GM23338 (cell line): ENCODE measurements around the gene TTC39A. TPM values are rescaled to one million over a fixed set of nuclear protein-coding genes. Genes with fewer than 3 reads are reported as not detected.

Source experiments
- ATAC-seq: fragments of 200-7000 bp; cut with Tn5 transposase; 3 replicates; pipeline ENCODE4 v1.9.1; 2020
- DNase-seq: peaks from one replicate; pipeline ENCODE4 v3.0.0-alpha.2; 2015; ENCODE audit warnings: low spot score
- H2AFZ ChIP-seq: fragments of 200-600 bp; sonication (generic); 2 replicates; pipeline ENCODE4 v1.8.0; 2016; ENCODE audit warnings: antibody characterized with exemption, mild to moderate bottlenecking, moderate library complexity
- H3F3A ChIP-seq: fragments of 200-600 bp; sonication (generic); replicated peaks from 2 replicates; pipeline ENCODE4 v1.8.0; 2017; ENCODE audit warnings: antibody characterized with exemption, mixed run types, low read depth
- H3K27ac ChIP-seq: fragments of 200-600 bp; sonication (generic); 2 replicates; pipeline ENCODE4 v1.6.1; 2016; ENCODE audit warnings: low read depth
- H3K27me3 ChIP-seq: fragments of 200-600 bp; sonication (generic); 2 replicates; pipeline ENCODE4 v1.8.0; 2016; ENCODE audit warnings: mild to moderate bottlenecking, mixed run types, moderate library complexity; ENCODE audit not compliant: insufficient read depth
- H3K36me3 ChIP-seq: fragments of 200-600 bp; sonication (generic); 2 replicates; pipeline ENCODE4 v1.8.0; 2016; ENCODE audit warnings: mild to moderate bottlenecking; ENCODE audit not compliant: insufficient read depth
- H3K4me1 ChIP-seq: fragments of 200-600 bp; sonication (generic); 2 replicates; pipeline ENCODE4 v1.8.0; 2016; ENCODE audit warnings: mild to moderate bottlenecking, moderate library complexity; ENCODE audit not compliant: insufficient read depth
- H3K4me2 ChIP-seq: fragments of 200-600 bp; sonication (generic); 2 replicates; pipeline ENCODE4 v1.7.1; 2017; ENCODE audit warnings: mixed run types
- H3K4me3 ChIP-seq: fragments of 200-600 bp; sonication (generic); 2 replicates; pipeline ENCODE4 v1.6.1; 2016; ENCODE audit warnings: mixed run types
- H3K79me2 ChIP-seq: fragments of 200-600 bp; sonication (generic); replicated peaks from 2 replicates; pipeline ENCODE4 v1.8.0; 2017; ENCODE audit warnings: mild to moderate bottlenecking; ENCODE audit not compliant: insufficient read depth
- H3K9me2 ChIP-seq: fragments of 200-600 bp; sonication (generic); 2 replicates; pipeline ENCODE4 v1.8.0; 2017; ENCODE audit not compliant: insufficient read depth
- H4K20me1 ChIP-seq: fragments of 200-600 bp; sonication (generic); replicated peaks from 2 replicates; pipeline ENCODE4 v1.8.0; 2017; ENCODE audit warnings: mild to moderate bottlenecking; ENCODE audit not compliant: insufficient read depth
- H3K27ac Mint-ChIP-seq: 2 replicates; pipeline ENCODE4 v1.8.0; 2020; ENCODE audit warnings: inconsistent platforms, mild to moderate bottlenecking, moderate library complexity, mixed read lengths
- H3K27me3 Mint-ChIP-seq: 3 replicates; pipeline ENCODE4 v1.8.0; 2022; ENCODE audit warnings: low read depth, mild to moderate bottlenecking, moderate library complexity, mixed read lengths, inconsistent platforms; ENCODE audit not compliant: insufficient read depth, poor library complexity
- H3K36me3 Mint-ChIP-seq: 3 replicates; pipeline ENCODE4 v1.8.0; 2021; ENCODE audit warnings: low read depth, mild to moderate bottlenecking, inconsistent platforms, moderate library complexity, mixed read lengths
- H3K4me1 Mint-ChIP-seq: 3 replicates; pipeline ENCODE4 v1.8.0; 2020; ENCODE audit warnings: mild to moderate bottlenecking, inconsistent platforms, mixed read lengths
- H3K4me3 Mint-ChIP-seq: 3 replicates; pipeline ENCODE4 v1.8.0; 2021; ENCODE audit warnings: moderate library complexity, mild to moderate bottlenecking, inconsistent platforms, mixed read lengths
- H3K9me3 Mint-ChIP-seq: 3 replicates; pipeline ENCODE4 v1.8.0; 2020; ENCODE audit warnings: moderate library complexity, mild to moderate bottlenecking, inconsistent platforms, mixed read lengths
- CREB1 ChIP-seq: fragments of 250-450 bp; sonication (Bioruptor Pico); IDR thresholded peaks from 2 replicates; pipeline ENCODE4 v1.5.0; 2020; ENCODE audit warnings: low read depth, mild to moderate bottlenecking, moderate library complexity
- EZH2 ChIP-seq: fragments of 200-600 bp; sonication (generic); IDR thresholded peaks from one replicate; pipeline ENCODE4 v1.8.0; 2017; ENCODE audit warnings: antibody characterized with exemption, mild to moderate bottlenecking, low read depth; ENCODE audit not compliant: unreplicated experiment
- EZH2phosphoT487 ChIP-seq: fragments of 200-600 bp; sonication (generic); IDR thresholded peaks from one replicate; pipeline ENCODE4 v1.8.1; 2018; ENCODE audit warnings: antibody characterized with exemption; ENCODE audit not compliant: unreplicated experiment
- JUNB ChIP-seq: IDR thresholded peaks from one replicate; pipeline ENCODE4 v1.6.1; 2016; ENCODE audit warnings: antibody characterized with exemption; ENCODE audit not compliant: unreplicated experiment
- NANOG ChIP-seq: IDR thresholded peaks from 2 replicates; pipeline ENCODE4 v1.6.1; 2016; ENCODE audit warnings: antibody characterized with exemption, borderline replicate concordance
- POLR2AphosphoS5 ChIP-seq: IDR thresholded peaks from 2 replicates; pipeline ENCODE4 v1.6.1; 2016; ENCODE audit warnings: antibody characterized with exemption, low read depth
- STAT1 ChIP-seq: IDR thresholded peaks from one replicate; pipeline ENCODE4 v1.6.1; 2016; ENCODE audit warnings: antibody characterized with exemption; ENCODE audit not compliant: unreplicated experiment
- ZNF114 ChIP-seq: fragments of 250-450 bp; sonication (Bioruptor Pico); IDR thresholded peaks from 2 replicates; pipeline ENCODE4 v1.5.0; 2020; ENCODE audit warnings: mild to moderate bottlenecking, moderate library complexity
- ZNF331 ChIP-seq: fragments of 250-450 bp; sonication (Bioruptor Pico); IDR thresholded peaks from 2 replicates; pipeline ENCODE4 v1.5.0; 2020; ENCODE audit warnings: low read depth, mild to moderate bottlenecking, moderate library complexity
- polyA plus RNA-seq: library from polyadenylated mRNA; unstranded; fragments of >200 nt; fragmentation: Nextera tagmentation; extraction: Ambion mirVana; gene quantifications from 2 replicates; pipeline ENCODE4 v1.2.1, GENCODE V29; 2016
- total RNA-seq: library from RNA; depleted of rRNA; stranded (reverse); fragments of >200 nt; shearing (Covaris generic); gene quantifications from 2 replicates; pipeline ENCODE4 v1.2.3, GENCODE V29; 2014
- TF ChIP-seq, protein P1 (sequence below): IDR thresholded peaks from 2 replicates; pipeline ENCODE4 v1.6.1; 2016; ENCODE audit warnings: antibody characterized with exemption
- TF ChIP-seq, protein P2 (sequence below), 2 experiments: fragments of 200-600 bp in 1 of 2; sonication (generic) in 1 of 2; conservative IDR thresholded peaks; 2 replicates each; pipeline versions ENCODE4 v1.5.1 to v1.6.1; 2016 to 2017; ENCODE audit warnings: antibody characterized with exemption in 2 of 2, low read depth in 2 of 2, mild to moderate bottlenecking in 2 of 2, moderate library complexity in 1 of 2
- TF ChIP-seq, protein P3 (sequence below): IDR thresholded peaks from one replicate; pipeline ENCODE4 v1.6.1; 2018; ENCODE audit warnings: antibody characterized with exemption; ENCODE audit not compliant: unreplicated experiment
- TF ChIP-seq, protein P4 (sequence below): fragments of 250-450 bp; sonication (Bioruptor Pico); IDR thresholded peaks from 2 replicates; pipeline ENCODE4 v1.5.0; 2020; ENCODE audit warnings: mild to moderate bottlenecking, moderate library complexity

TTC39A gene
- total and polyA plus RNA-seq, 2 experiments from 2014 or later: 2.3 to 7.1 TPM

DNA sequence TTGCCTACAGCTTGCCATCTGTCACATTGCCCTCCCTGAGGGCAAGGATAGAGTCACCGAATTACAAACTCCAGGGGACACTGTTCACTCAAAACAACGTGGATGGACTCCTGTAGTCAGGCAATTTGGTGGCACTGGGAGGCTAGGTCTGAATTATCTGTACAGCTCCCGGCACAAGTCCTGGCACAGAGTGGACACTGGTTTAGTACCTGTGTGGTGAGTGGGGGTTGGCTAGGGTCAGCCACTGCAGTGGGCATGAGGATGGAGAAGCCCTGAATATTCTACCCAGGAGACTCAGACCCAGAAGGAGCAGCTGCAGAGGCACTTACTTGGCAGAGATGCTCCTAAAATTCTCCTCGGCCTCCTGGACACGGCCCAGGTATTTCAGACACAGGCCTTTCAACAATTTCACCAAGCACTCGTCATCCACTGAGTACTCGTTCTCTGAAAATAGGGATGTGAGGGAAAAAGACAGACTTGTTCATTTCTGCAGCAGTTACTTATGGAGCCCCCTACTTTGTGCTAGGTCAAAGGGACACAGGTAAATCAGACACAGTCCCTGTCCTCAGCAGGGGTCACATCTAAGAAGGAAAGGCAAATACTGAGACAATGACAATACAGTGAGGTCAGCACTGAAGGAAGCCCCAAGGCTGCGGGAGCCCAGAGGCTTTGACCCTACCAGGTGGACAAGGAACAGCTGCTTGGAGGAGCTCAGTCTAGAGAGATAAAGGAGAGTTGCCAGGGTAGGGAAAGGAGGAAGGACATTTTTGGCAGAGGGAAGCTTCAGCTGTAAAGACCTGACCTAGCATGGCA, 40.5 kb downstream of the TTC39A start:
- Histone ChIP-seq H3K4me3 (no peak overlapping the region), H3K4me1 (0 out of 2 replicates have a peak, but pooled peaks cover 3% of the 10 kb centered on the region), H3K27ac (no peak overlapping the region), H3K36me3 (no peaks in the 10 kb centered on the region), H3K9me2 (no peaks in the 10 kb centered on the region), H3K27me3 (no peaks in the 10 kb centered on the region), H3K79me2 (no peaks in the 10 kb centered on the region), H4K20me1 (no peaks in the 10 kb centered on the region; the same call in 1 of the 2 replicates), H3F3A (no peaks in the 10 kb centered on the region), H2AFZ (no peak overlapping the region), H3K4me2 (no peak overlapping the region)
- Mint-ChIP-seq H3K4me3 (no peak overlapping the region), H3K27me3 (peaks cover 8% of the 10 kb centered on the region), H3K4me1 (peaks cover 5% of the 10 kb centered on the region; the same call in 2 of the 3 replicates), H3K27ac (no peak overlapping the region), H3K36me3 (no peaks in the 10 kb centered on the region), H3K9me3 (no peaks in the 10 kb centered on the region)
- DNase-seq (no peak), ATAC-seq (no peak)
- no peak for TF ChIP-seq CREB1
- TF ChIP-seq, protein P1, sequence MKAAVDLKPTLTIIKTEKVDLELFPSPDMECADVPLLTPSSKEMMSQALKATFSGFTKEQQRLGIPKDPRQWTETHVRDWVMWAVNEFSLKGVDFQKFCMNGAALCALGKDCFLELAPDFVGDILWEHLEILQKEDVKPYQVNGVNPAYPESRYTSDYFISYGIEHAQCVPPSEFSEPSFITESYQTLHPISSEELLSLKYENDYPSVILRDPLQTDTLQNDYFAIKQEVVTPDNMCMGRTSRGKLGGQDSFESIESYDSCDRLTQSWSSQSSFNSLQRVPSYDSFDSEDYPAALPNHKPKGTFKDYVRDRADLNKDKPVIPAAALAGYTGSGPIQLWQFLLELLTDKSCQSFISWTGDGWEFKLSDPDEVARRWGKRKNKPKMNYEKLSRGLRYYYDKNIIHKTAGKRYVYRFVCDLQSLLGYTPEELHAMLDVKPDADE: no peak
- TF ChIP-seq ZNF114 (CRISPR knock-in tag): no peak
- TF ChIP-seq STAT1: no peak
- no peak for TF ChIP-seq EZH2
- TF ChIP-seq NANOG: no peak
- no peak for TF ChIP-seq EZH2phosphoT487
- TF ChIP-seq, protein P2, sequence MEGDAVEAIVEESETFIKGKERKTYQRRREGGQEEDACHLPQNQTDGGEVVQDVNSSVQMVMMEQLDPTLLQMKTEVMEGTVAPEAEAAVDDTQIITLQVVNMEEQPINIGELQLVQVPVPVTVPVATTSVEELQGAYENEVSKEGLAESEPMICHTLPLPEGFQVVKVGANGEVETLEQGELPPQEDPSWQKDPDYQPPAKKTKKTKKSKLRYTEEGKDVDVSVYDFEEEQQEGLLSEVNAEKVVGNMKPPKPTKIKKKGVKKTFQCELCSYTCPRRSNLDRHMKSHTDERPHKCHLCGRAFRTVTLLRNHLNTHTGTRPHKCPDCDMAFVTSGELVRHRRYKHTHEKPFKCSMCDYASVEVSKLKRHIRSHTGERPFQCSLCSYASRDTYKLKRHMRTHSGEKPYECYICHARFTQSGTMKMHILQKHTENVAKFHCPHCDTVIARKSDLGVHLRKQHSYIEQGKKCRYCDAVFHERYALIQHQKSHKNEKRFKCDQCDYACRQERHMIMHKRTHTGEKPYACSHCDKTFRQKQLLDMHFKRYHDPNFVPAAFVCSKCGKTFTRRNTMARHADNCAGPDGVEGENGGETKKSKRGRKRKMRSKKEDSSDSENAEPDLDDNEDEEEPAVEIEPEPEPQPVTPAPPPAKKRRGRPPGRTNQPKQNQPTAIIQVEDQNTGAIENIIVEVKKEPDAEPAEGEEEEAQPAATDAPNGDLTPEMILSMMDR (conservative IDR thresholded peaks at IDR 0.05; ENCODE audit: low read depth in 2 of 2): no peak
- no peak for TF ChIP-seq ZNF331 (CRISPR knock-in tag)
- TF ChIP-seq, protein P3, sequence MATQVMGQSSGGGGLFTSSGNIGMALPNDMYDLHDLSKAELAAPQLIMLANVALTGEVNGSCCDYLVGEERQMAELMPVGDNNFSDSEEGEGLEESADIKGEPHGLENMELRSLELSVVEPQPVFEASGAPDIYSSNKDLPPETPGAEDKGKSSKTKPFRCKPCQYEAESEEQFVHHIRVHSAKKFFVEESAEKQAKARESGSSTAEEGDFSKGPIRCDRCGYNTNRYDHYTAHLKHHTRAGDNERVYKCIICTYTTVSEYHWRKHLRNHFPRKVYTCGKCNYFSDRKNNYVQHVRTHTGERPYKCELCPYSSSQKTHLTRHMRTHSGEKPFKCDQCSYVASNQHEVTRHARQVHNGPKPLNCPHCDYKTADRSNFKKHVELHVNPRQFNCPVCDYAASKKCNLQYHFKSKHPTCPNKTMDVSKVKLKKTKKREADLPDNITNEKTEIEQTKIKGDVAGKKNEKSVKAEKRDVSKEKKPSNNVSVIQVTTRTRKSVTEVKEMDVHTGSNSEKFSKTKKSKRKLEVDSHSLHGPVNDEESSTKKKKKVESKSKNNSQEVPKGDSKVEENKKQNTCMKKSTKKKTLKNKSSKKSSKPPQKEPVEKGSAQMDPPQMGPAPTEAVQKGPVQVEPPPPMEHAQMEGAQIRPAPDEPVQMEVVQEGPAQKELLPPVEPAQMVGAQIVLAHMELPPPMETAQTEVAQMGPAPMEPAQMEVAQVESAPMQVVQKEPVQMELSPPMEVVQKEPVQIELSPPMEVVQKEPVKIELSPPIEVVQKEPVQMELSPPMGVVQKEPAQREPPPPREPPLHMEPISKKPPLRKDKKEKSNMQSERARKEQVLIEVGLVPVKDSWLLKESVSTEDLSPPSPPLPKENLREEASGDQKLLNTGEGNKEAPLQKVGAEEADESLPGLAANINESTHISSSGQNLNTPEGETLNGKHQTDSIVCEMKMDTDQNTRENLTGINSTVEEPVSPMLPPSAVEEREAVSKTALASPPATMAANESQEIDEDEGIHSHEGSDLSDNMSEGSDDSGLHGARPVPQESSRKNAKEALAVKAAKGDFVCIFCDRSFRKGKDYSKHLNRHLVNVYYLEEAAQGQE: no peak
- no peak for TF ChIP-seq JUNB
- TF ChIP-seq POLR2AphosphoS5: no peak
- TF ChIP-seq, protein P4, sequence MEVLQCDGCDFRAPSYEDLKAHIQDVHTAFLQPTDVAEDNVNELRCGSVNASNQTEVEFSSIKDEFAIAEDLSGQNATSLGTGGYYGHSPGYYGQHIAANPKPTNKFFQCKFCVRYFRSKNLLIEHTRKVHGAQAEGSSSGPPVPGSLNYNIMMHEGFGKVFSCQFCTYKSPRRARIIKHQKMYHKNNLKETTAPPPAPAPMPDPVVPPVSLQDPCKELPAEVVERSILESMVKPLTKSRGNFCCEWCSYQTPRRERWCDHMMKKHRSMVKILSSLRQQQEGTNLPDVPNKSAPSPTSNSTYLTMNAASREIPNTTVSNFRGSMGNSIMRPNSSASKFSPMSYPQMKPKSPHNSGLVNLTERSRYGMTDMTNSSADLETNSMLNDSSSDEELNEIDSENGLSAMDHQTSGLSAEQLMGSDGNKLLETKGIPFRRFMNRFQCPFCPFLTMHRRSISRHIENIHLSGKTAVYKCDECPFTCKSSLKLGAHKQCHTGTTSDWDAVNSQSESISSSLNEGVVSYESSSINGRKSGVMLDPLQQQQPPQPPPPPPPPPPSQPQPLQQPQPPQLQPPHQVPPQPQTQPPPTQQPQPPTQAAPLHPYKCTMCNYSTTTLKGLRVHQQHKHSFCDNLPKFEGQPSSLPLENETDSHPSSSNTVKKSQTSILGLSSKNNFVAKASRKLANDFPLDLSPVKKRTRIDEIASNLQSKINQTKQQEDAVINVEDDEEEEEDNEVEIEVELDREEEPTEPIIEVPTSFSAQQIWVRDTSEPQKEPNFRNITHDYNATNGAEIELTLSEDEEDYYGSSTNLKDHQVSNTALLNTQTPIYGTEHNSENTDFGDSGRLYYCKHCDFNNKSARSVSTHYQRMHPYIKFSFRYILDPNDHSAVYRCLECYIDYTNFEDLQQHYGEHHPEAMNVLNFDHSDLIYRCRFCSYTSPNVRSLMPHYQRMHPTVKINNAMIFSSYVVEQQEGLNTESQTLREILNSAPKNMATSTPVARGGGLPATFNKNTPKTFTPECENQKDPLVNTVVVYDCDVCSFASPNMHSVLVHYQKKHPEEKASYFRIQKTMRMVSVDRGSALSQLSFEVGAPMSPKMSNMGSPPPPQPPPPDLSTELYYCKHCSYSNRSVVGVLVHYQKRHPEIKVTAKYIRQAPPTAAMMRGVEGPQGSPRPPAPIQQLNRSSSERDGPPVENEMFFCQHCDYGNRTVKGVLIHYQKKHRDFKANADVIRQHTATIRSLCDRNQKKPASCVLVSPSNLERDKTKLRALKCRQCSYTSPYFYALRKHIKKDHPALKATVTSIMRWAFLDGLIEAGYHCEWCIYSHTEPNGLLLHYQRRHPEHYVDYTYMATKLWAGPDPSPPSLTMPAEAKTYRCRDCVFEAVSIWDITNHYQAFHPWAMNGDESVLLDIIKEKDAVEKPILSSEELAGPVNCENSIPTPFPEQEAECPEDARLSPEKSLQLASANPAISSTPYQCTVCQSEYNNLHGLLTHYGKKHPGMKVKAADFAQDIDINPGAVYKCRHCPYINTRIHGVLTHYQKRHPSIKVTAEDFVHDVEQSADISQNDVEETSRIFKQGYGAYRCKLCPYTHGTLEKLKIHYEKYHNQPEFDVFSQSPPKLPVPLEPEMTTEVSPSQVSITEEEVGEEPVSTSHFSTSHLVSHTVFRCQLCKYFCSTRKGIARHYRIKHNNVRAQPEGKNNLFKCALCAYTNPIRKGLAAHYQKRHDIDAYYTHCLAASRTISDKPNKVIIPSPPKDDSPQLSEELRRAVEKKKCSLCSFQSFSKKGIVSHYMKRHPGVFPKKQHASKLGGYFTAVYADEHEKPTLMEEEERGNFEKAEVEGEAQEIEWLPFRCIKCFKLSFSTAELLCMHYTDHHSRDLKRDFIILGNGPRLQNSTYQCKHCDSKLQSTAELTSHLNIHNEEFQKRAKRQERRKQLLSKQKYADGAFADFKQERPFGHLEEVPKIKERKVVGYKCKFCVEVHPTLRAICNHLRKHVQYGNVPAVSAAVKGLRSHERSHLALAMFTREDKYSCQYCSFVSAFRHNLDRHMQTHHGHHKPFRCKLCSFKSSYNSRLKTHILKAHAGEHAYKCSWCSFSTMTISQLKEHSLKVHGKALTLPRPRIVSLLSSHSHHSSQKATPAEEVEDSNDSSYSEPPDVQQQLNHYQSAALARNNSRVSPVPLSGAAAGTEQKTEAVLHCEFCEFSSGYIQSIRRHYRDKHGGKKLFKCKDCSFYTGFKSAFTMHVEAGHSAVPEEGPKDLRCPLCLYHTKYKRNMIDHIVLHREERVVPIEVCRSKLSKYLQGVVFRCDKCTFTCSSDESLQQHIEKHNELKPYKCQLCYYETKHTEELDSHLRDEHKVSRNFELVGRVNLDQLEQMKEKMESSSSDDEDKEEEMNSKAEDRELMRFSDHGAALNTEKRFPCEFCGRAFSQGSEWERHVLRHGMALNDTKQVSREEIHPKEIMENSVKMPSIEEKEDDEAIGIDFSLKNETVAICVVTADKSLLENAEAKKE (CRISPR knock-in tag): no peak
